ENCODE measurements around the gene AKT2. TPM values are rescaled to one million over a fixed set of nuclear protein-coding genes. Genes with fewer than 3 reads are reported as not detected.
"Not testable (repeated sequence)": the region's sequence is repeated elsewhere in the genome, so short reads cannot be mapped to it uniquely, and the experiment has no call there.

AKT2 gene
- total RNA-seq, 1 experiment from 2014 or later: 185 TPM

DNA sequence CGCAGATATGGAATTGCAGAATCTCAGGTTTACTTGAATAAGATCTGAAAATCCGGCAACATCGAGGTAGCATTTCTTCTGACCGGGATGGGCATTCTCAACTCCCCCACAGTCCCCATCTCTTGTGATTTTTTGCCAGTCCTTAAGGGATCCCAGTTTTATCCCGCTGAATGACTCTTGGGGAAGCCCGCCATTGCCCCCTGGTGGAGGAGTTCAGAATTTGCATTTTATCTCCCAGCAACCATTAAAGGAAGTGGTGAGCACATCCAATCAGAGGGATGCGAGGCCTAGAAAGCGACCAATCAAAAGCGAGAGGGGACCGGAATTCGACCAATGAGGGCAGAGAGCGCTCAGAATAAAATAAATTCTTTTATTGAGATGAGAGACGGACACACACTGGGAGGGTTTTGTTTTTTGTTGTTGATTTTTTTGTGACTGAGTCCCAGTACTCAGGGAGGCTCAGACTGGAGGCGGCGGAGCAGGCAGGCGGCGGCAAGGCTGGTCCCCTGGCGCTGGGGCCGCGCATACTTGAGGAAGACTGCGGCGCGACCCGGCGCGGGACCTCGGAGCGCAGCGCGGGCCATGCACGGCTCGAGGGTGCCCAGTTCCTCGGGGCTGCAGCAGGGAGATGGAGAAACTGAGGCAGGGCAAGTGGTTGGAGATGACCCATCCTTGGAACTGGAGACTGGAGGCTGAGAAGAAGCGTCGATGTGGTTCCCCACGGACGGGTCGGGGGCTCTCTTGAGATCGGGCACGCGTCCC lies 63.1 kb downstream of the AKT2 start:
- DNase-seq (ENCODE audit: low read depth): peak; percentile 90

DNA sequence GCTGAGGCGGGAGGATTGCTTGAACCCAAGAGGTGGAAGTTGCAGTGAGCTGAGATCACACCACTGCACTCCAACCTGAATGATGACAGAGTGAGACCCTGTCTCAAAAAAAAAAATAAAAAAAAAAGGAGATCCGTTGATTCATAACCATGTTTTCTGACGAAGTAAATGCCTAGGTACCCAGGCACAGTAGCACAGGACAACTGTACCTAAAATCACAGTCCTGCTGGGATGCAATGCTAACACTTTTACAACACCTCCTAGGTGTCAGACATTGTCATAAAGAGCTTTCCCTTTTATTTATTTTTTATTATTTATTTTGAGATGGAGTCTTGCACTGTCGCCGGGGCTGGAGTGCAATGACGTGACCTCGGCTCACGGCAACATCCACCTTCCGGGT lies 64.5 kb downstream of the AKT2 start:
- no peak for DNase-seq (ENCODE audit: low read depth)

GRCh38 chr19:40219721-40220276 lies 65.3 kb downstream of the AKT2 start:
- DNase-seq (ENCODE audit: low read depth): peak; percentile 92

GRCh38 chr19:40219029-40219428 lies 66.1 kb downstream of the AKT2 start:
- not testable (repeated sequence) for DNase-seq (ENCODE audit: low read depth)

DNA sequence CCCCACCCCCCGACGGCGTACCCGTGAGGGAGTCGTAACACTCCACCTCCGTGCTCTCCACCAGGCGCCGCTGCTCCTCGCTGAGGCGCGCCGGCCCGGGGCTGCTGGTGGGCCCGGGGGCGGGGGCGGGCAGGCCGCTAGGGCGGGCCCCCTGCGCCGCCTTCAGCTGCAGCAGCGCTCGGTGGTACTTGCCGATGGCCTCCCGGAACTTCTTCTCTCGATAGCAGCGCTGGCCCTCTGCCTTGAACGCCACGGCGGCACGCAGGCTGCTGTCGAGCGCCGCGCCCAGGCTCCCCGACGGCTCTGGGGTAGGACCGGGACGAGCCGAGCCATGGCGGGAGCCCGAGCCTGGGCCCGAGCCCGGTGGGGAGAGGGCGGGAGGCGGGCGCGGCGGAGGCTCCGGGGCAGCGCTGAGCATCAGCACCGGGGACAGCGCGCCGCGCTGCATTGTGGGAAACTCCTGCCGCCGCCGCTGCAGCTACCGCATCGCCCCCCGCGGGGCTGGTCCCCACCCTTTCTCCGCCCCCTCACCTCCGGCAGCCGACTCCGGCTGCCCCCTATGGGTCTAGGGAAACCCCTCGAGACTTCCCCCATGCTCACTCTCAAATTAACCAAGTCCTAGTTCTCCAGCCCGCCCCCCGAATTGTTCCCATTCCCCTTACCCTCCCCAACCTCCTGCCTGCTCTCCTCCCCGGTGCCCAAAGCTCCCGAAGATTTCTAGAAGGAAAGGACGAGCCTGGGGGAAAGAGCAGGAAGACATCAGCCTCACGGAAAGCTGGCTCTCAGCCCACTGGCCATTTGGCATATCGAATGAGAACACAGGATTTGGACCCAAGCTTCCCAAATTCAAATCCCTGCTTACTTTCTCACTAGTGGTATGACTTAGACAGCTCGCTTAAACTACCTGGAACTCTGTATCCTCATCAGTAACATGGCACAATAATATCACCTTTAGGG lies 66.9 kb downstream of the AKT2 start, which contains the start of gene TTC9B:
TSS of gene TTC9B (minus strand) at position 451 of the 957 bp plus-strand sequence. CDS start at position 448, 3 bp downstream.
- no peak for DNase-seq (ENCODE audit: low read depth)

DNA sequence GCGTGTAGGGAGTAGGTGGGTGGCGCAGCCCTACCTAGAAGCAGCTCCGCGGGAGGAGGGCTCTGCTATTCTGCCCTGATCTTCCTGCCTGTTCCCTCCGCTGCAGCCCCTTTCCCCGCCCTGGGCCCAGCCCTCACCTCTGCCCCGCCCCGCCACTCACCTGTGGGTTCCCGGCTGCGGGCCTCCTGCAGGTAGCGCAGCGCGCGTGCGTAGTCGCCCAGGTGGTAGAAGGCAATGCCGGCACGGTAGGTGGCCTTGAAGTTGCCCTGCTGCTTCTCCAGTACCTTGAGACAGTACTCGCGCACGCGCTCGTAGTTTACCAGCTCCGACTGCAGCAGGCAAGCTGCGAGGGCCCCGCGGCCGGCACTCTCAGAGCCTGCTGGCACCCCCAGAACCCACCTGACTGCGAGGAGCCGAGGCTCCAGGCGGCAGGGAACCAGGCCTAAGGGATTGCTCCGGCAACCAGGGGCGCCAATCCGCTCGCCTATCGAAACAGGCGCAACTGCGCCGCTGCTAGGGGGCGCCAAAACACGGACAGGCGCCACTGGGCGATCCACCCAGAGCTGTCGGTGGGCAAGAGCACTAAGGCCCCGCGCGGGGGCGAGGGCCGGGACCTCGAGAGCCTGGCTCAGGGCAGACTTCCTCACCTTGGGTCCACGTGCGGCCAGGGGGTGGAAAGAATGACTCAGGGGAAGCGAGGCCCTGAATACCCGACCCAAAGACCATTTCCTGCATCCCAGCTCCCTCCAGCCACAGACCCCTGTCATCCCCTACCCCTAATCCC lies 67.9 kb downstream of the AKT2 start:
- DNase-seq (ENCODE audit: low read depth): no peak

DNA sequence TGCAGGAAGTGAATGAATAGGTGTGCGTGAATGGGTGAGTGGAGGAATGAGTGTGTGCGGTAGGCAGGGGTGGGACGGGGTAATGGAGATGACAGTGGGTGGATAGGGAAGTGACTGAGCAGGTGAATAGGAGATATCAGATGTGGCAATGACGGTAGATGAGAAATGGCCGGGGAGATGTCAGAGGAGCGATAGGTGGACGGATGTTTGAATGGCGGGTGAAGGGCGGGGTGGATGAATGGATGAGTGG lies 68.4 kb downstream of the AKT2 start:
- DNase-seq (ENCODE audit: low read depth): no peak

DNA sequence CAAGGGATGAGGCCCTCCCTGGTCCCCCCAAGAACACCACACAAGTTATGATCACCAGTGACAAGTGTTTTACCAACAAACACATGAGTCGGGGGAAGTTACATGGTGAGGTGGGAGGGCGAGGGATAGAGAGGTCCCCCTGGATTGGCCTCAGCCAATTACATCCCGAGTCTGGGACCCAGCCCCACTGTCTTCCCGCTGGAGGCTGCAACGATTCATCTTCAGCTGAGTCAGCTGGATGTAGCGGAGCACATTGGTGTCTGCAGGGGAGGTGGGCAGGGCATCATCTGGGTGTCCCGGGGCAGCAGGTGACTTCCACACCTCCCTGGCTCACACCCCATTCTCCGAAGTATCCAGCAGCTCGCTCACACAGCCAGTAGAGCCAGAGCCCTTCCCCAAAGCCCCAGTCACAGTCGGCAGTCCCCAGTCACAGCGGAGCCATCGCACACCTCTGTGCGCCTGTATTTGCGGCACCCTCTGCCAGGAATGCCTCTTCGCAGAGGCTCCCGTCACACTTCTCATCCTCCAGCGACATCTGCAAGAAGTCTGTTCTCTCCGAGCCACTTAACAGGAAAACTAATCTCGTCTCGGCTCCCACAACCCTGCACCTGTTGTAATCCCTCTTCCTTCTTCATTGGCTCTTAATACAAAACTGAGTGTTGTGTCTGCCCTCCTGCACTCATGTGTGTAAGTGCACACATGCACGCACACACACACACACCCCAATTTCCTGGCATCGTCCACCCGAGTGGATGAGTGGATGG lies 69.0 kb downstream of the AKT2 start:
- no peak for DNase-seq (ENCODE audit: low read depth)

DNA sequence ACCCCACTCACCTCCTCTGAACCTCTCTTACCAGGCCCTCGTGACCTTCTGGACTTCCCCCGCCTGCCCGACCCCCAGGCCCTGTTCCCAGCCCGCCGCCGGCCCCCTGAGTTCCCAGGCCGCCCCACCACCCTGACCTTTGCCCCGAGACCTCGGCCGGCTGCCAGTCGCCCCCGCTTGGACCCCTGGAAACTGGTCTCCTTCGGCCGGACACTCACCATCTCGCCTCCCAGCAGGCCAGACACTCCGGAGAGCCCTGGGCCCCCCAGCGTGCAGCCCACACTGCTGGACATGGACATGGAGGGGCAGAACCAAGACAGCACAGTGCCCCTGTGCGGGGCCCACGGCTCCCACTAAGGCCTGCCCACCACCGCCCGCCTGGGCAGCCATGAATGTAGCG lies 70.2 kb downstream of the AKT2 start:
- DNase-seq (ENCODE audit: low read depth): no peak

DNA sequence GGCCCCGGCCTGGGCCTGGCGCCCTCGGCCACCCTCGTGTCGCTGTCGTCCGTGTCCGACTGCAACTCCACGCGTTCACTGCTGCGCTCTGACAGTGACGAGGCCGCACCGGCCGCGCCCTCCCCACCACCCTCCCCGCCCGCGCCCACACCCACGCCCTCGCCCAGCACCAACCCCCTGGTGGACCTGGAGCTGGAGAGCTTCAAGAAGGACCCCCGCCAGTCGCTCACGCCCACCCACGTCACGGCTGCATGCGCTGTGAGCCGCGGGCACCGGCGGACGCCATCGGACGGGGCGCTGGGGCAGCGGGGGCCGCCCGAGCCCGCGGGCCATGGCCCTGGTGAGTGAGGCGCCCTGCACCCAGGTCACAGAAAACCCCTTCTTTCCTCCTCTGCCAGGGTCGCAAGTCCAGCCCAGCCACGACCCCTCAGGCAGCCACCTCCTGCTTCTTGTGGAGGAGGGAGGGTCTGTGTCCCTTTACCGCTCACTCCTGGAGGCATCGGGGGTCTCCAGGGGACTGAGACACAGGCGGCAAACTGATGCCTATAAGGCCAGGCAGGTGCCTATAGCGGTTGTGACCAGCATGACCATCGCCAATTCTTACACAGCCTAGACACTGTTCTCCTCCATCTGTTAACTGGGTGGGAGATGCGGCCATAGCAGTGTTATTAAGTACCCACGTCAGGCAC lies 71.1 kb downstream of the AKT2 start:
- no peak for DNase-seq (ENCODE audit: low read depth)

GRCh38 chr19:40213251-40213829 lies 71.8 kb downstream of the AKT2 start:
- no peak for DNase-seq (ENCODE audit: low read depth)

GRCh38 chr19:40210889-40211288 lies 74.3 kb downstream of the AKT2 start:
- DNase-seq (ENCODE audit: low read depth): no peak

- no peak for DNase-seq (ENCODE audit: low read depth)
These were observed 76.5 kb downstream of the AKT2 start for GRCh38 chr19:40208602-40209001.

- no peak for DNase-seq (ENCODE audit: low read depth)
These were observed 79.4 kb downstream of the AKT2 start for GRCh38 chr19:40205760-40206159.

DNA sequence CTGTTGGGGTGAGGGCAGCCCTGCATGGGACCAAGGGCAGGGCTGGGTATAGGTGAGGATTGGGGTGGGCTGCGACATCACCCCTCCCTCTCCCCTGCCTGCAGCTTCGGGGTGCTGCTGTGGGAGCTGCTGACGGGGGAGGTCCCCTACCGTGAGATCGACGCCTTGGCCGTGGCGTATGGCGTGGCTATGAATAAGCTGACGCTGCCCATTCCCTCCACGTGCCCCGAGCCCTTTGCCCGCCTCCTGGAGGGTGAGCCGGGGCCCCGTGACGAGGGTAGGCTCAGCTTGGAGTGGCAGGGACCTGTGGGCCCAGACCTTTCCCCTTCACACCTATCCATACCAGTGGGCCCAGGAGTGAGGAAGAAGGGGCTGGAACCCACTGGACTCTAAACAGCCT lies 80.8 kb downstream of the AKT2 start:
- DNase-seq (ENCODE audit: low read depth): no peak

DNA sequence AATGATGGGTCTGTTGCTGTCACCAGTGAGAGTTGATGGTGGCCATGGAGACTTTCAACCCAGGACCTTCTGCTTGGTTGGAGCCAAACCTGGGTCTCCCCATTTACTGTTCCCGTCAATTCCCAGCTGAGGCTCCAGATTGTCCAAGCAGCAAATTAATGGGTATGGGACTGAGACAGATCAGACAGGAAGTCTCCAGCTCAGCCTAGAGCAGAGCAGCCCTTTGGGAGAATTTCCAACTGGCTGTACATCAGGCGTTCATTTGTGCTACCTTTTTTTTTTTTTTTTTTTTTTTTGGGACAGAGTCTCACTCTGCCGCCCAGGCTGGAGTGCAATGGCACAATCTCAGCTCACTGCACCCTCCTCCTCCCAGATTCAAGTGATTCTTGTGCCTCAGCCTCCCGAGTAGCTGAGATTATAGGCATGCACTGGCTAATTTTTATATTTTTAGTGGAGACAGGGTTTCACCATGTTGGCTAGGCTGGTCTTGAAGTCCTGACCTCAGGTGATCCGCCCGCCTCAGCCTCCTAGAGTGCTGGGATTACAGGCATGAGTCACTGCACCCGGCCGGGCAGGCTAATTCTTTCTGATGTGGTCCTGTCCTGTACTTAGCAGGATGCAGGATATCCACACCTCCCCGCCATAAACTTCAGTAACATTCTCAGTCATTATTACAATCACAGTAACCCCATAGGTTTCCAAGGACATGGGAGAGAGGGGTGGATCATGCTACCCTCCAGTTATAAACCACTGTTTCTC lies 84.6 kb downstream of the AKT2 start:
- peak; percentile 86 for DNase-seq (ENCODE audit: low read depth)

DNA sequence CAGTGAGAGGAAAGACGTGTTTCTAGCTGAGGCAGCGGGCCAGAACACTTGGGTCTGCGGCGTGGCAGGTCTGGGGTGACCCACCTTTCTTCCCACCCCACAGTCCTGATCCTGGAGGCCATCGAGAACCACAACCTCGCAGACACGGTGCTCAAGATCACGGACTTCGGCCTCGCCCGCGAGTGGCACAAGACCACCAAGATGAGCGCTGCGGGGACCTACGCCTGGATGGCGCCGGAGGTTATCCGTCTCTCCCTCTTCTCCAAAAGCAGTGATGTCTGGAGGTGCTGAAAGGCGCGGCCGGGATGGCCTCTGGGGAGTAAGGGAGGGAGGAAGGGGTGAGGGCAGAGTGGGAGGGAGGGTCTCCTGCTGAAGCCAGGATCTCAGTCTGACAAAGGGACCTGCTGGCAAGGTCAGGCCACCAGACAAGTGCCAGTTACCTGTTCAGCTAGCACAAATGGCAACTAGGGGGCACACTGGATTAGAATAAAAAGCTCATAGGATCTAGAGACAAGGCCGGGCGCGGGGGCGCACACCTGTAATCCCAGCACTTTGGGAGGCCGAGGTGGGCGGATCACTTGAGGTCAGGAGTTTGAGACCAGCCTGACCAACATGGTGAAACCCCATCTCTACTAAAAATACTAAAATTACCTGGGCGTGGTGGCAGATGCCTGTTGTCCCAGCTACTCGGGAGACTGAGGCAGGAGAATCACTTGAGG lies 86.7 kb downstream of the AKT2 start:
- no peak for DNase-seq (ENCODE audit: low read depth)

DNA sequence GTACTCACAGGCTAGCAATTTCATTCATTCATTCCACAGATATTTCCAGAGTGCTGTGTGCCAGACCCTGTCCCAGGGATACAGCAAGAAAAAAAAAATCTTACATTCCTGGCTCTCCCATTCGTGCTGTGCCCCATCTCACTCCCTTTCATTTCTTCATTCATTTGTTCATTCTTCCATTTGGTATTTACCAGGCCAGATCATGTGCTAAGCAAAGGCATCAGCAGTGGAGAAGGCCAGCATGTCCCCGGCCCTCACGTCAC lies 91.6 kb downstream of the AKT2 start:
- no peak for DNase-seq (ENCODE audit: low read depth)
